GM12878 (cell line): ENCODE measurements around the gene AOPEP. TPM values are rescaled to one million over a fixed set of nuclear protein-coding genes. Genes with fewer than 3 reads are reported as not detected.

ENCODE experiments used
- ATAC-seq: fragments of 200-7000 bp; cut with Tn5 transposase; 3 replicates; pipeline ENCODE4 v1.9.1; 2020; ENCODE audit warnings: mild to moderate bottlenecking, moderate library complexity
- BruUV-seq: library from RNA; stranded (reverse); fragments of 400-500 nt; replicated peaks from 2 replicates; lab custom pipeline; 2021; lab: Mats Ljungman, UMichigan
- CTCF ChIA-PET: fragments of 300-600 bp; sonication (Branson Sonifier 250); formaldehyde crosslinking; extraction: SDS; loops from one replicate; lab custom pipeline; 2021; ENCODE audit warnings: inconsistent platforms; lab: Yijun Ruan, JAX
- POLR2A ChIA-PET: fragments of 350-600 bp; formaldehyde crosslinking; extraction: SDS; loops from one replicate; lab custom pipeline; 2021; ENCODE audit warnings: inconsistent platforms; lab: Charles Lee
- RAD21 ChIA-PET: fragments of 300-600 bp; sonication (Branson Sonifier 250); formaldehyde crosslinking; loops from one replicate; lab custom pipeline; 2023; ENCODE audit warnings: antibody characterized with exemption; ENCODE audit not compliant: unreplicated experiment; lab: Charles Lee
- SMC1A ChIA-PET: fragments of 300-600 bp; sonication (Branson Sonifier 250); formaldehyde crosslinking; loops from one replicate; lab custom pipeline; 2023; ENCODE audit not compliant: unreplicated experiment, uncharacterized antibody; lab: Charles Lee
- DNase-seq: peaks from one replicate; pipeline ENCODE4 v3.0.0-alpha.2; 2011; ENCODE audit warnings: low read depth, low spot score
- FAIRE-seq: peaks from 3 replicates; lab custom pipeline; 2011; peaks lifted over from hg19 to GRCh38; lab: Jason Lieb, UNC
- H2AFZ ChIP-seq: 2 replicates; pipeline ENCODE4 v1.6.0; 2011; ENCODE audit warnings: low read depth, low read length, control low read depth; ENCODE audit not compliant: control insufficient read depth
- H3K27ac ChIP-seq: 2 replicates; pipeline ENCODE4 v1.5.1; 2011; ENCODE audit warnings: control low read depth; ENCODE audit not compliant: control insufficient read depth, insufficient read depth
- H3K27me3 ChIP-seq, 2 experiments: replicated peaks in 1 of 2; 2 replicates each; pipeline versions ENCODE4 v1.6.0 to v1.6.1; 2011; ENCODE audit warnings: low read length in 1 of 2; ENCODE audit not compliant: control insufficient read depth in 2 of 2, insufficient read depth in 2 of 2
- H3K36me3 ChIP-seq, 2 experiments: 2 replicates each; pipeline ENCODE4 v1.5.1; 2011; ENCODE audit warnings: low read length in 1 of 2; ENCODE audit not compliant: control insufficient read depth in 2 of 2, insufficient read depth in 2 of 2
- H3K4me1 ChIP-seq: 2 replicates; pipeline ENCODE4 v1.6.1; 2011; ENCODE audit warnings: mild to moderate bottlenecking, low read length, moderate library complexity, mixed read lengths; ENCODE audit not compliant: control insufficient read depth, insufficient read depth
- H3K4me2 ChIP-seq: 2 replicates; pipeline ENCODE4 v1.6.0; 2011; ENCODE audit warnings: control low read depth; ENCODE audit not compliant: control insufficient read depth, insufficient read depth
- H3K4me3 ChIP-seq: fragments of 200-600 bp; sonication (generic); 2 replicates; pipeline ENCODE4 v1.5.1; 2016
- H3K79me2 ChIP-seq: 2 replicates; pipeline ENCODE4 v1.6.0; 2011; ENCODE audit warnings: low read length; ENCODE audit not compliant: control insufficient read depth, insufficient read depth
- H3K9ac ChIP-seq: 2 replicates; pipeline ENCODE4 v1.8.0; 2011; ENCODE audit warnings: low read length, control low read depth, mixed read lengths; ENCODE audit not compliant: control insufficient read depth, insufficient read depth
- H3K9me3 ChIP-seq: replicated peaks from 3 replicates; pipeline ENCODE4 v1.5.1; 2011; ENCODE audit warnings: mild to moderate bottlenecking, low read length; ENCODE audit not compliant: control insufficient read depth, insufficient read depth
- H4K20me1 ChIP-seq: 2 replicates; pipeline ENCODE4 v1.6.0; 2011; ENCODE audit not compliant: control insufficient read depth, insufficient read depth
- BACH1 ChIP-seq: fragments of 450-650 bp; IDR thresholded peaks from 2 replicates; pipeline ENCODE4 v1.6.1; 2017; ENCODE audit warnings: mild to moderate bottlenecking, borderline replicate concordance
- CEBPZ ChIP-seq: fragments of 150-350 bp; IDR thresholded peaks from 2 replicates; pipeline ENCODE4 v1.6.1; 2016; ENCODE audit warnings: low read depth, low read length
- KAT2A ChIP-seq: conservative IDR thresholded peaks from 2 replicates; pipeline ENCODE4 v1.6.1; 2011; ENCODE audit warnings: low read depth, low read length; ENCODE audit not compliant: control insufficient read depth
- PAX8 ChIP-seq: fragments of 450-650 bp; IDR thresholded peaks from 2 replicates; pipeline ENCODE4 v1.6.1; 2017; ENCODE audit warnings: mild to moderate bottlenecking, moderate library complexity
- POLR2AphosphoS5 ChIP-seq: IDR thresholded peaks from 2 replicates; pipeline ENCODE4 v1.6.1; 2011; ENCODE audit warnings: mild to moderate bottlenecking, low read length, inconsistent platforms
- POU2F2 ChIP-seq: IDR thresholded peaks from 3 replicates; pipeline ENCODE4 v1.6.1; 2011; ENCODE audit warnings: low read depth, mild to moderate bottlenecking, low read length, borderline replicate concordance
- RAD51 ChIP-seq: fragments of 450-650 bp; IDR thresholded peaks from 2 replicates; pipeline ENCODE4 v1.6.1; 2016; ENCODE audit warnings: moderate library complexity, mild to moderate bottlenecking, inconsistent platforms
- TCF12 ChIP-seq: IDR thresholded peaks from 2 replicates; pipeline ENCODE4 v1.6.1; 2011; ENCODE audit warnings: low read depth, mild to moderate bottlenecking, low read length
- YBX1 ChIP-seq: fragments of 450-650 bp; IDR thresholded peaks from 2 replicates; pipeline ENCODE4 v1.6.1; 2016; ENCODE audit warnings: antibody characterized with exemption
- ZBTB4 ChIP-seq: fragments of 450-650 bp; formaldehyde crosslinking; IDR thresholded peaks from 2 replicates; pipeline ENCODE4 v1.4.0; 2022; ENCODE audit warnings: mild to moderate bottlenecking, moderate library complexity
- ZBTB40 ChIP-seq: fragments of 450-650 bp; IDR thresholded peaks from 2 replicates; pipeline ENCODE4 v1.6.1; 2016; ENCODE audit warnings: mild to moderate bottlenecking, moderate library complexity, borderline replicate concordance
- WGBS: methylation state at CpG from one replicate; pipeline ENCODE4 v1.1.6; 2016; ENCODE audit warnings: low lambda C conversion rate; ENCODE audit not compliant: insufficient replicate concordance, insufficient coverage; ENCODE audit errors: missing lambda C conversion rate; 5-methylcytosine and 5-hydroxymethylcytosine counted together
- in situ Hi-C: fragments of 300-500 bp; cut with MboI; formaldehyde crosslinking; loops from 9 replicates; pipeline ENCODE4 v1.14.3; 2018; ENCODE audit warnings: mixed read lengths
- intact Hi-C: fragments of 100-400 bp; cut with micrococcal nuclease; formaldehyde crosslinking; loops from one replicate; pipeline ENCODE4 v1.14.2; 2022; ENCODE audit not compliant: unreplicated experiment
- polyA plus RNA-seq, 11 experiments: library from polyadenylated mRNA; depleted of rRNA in 4 of 11; unstranded in 6 of 11; stranded (reverse) in 5 of 11; fragments of >200 nt; fragmentation: Nextera tagmentation in 4 of 11; fragmentation: Illumina TruSeq in 1 of 11; extraction: Ambion mirVana in 4 of 11; extraction: Trizol in 1 of 11; gene quantifications; 1 replicate in 1 of 11; 2 replicates in 10 of 11; pipeline versions ENCODE4 v1.2.1 to v1.2.3, GENCODE V29; 2011 to 2016; ENCODE audit warnings: inconsistent platforms in 2 of 11, missing spikeins in 2 of 11, low read depth in 1 of 11
- total RNA-seq, 4 experiments: library from RNA; depleted of rRNA in 3 of 4; stranded (reverse); fragments of >200 nt in 3 of 4; fragmentation: Illumina TruSeq in 1 of 4; extraction: Trizol in 1 of 4; gene quantifications; 2 replicates each; pipeline versions ENCODE4 v1.2.1 to v1.2.3, GENCODE V29; 2013 to 2021

Gene AOPEP
- total and polyA plus RNA-seq, 10 of the 15 experiments (the other 5 are each of a cell fraction or from before 2014, with no cell fraction given), result 2.3 to 16.9 (median 10.1) TPM

- TF ChIP-seq ZBTB40, result no peak
- no peak for TF ChIP-seq POLR2AphosphoS5
Measured at GRCh38 chr9:94679587-94679986, 46.9 kb upstream of the AOPEP start (continued).

- no peak overlapping the region for H3K9ac ChIP-seq
- ChIA-PET CTCF (interaction anchor here (0.5 to 11.9 kb wide), 23 partner anchors 8 to 1538 kb away, joined by 3 to 355 read pairs (median 7); partner anchors contain the start of gene AOPEP), RAD21 (interaction anchor here (0.9 to 6.1 kb wide), 8 partner anchors 11 to 503 kb away, joined by 3 to 134 read pairs (median 12); no protein-coding TSS in a partner anchor), SMC1A (interaction anchor here (1.1 to 5.8 kb wide), 14 partner anchors 9 to 500 kb away, joined by 3 to 143 read pairs (median 8); partner anchors contain the start of gene AOPEP), POLR2A (no interaction called here)
- H2AFZ ChIP-seq, result no peak overlapping the region
- WGBS, result 8% methylated on average over 1 of the region's 1 CpG
- intact Hi-C loops (loop anchor here (5.0 to 10.0 kb wide), 3 partner anchors 102 to 1535 kb away; no protein-coding TSS in a partner anchor), in situ Hi-C loops (loop anchor here (5.0 to 25.0 kb wide), 3 partner anchors 237 to 1532 kb away; no protein-coding TSS in a partner anchor)
- TF ChIP-seq PAX8 (no peak), POU2F2 (no peak), YBX1 (no peak), CEBPZ (no peak), RAD51 (no peak), TCF12 (no peak), BACH1 (no peak), ZBTB4 (no peak), KAT2A (no peak)
- H3K4me1 ChIP-seq, result no peaks in the 10 kb centered on the region; the same call in 1 of the 2 replicates
- DNase-seq (no peak), ATAC-seq (no peak), FAIRE-seq (no peak)
- no peaks in the 10 kb centered on the region for H3K9me3 ChIP-seq
- no peak overlapping the region for H3K4me3 ChIP-seq
- H3K4me2 ChIP-seq, result no peak overlapping the region
- no TSS peak for BruUV-seq
- H3K27me3 ChIP-seq, result no peaks in the 10 kb centered on the region
- H4K20me1 ChIP-seq, result no peaks in the 10 kb centered on the region
- no peaks in the 10 kb centered on the region for H3K36me3 ChIP-seq
- no peak overlapping the region for H3K27ac ChIP-seq
- no peaks in the 10 kb centered on the region for H3K79me2 ChIP-seq
Measured at GRCh38 chr9:94680020-94680419, 46.5 kb upstream of the AOPEP start.
